Body of pancreas (tissue), 4 donors: ENCODE measurements around the gene SIAH3. TPM values are rescaled to one million over a fixed set of nuclear protein-coding genes. Genes with fewer than 3 reads are reported as not detected.
"Not testable (repeated sequence)": the region's sequence is repeated elsewhere in the genome, so short reads cannot be mapped to it uniquely, and the experiment has no call there.

ENCODE experiments used
- ATAC-seq: fragments of 150-250 bp; one replicate; pipeline ENCODE4 v1.9.1; 2016
- DNase-seq, 4 donors: peaks; one replicate each; pipeline ENCODE4 v3.0.0-alpha.2; 2019
- H3K27ac ChIP-seq, 4 donors: fragments of 200-600 bp; sonication (generic); 1 replicate in 3 of 4; 2 replicates in 1 of 4; pipeline versions ENCODE4 v1.5.1 to v1.6.1; 2016 to 2019; ENCODE audit warnings: mild to moderate bottlenecking in 1 of 4, mixed read lengths in 1 of 4, moderate library complexity in 1 of 4
- H3K27me3 ChIP-seq, 2 donors: fragments of 200-600 bp; sonication (generic); one replicate each; pipeline ENCODE4 v1.6.0; 2016; ENCODE audit warnings: mild to moderate bottlenecking in 1 of 2
- H3K36me3 ChIP-seq, 2 donors: fragments of 200-600 bp; sonication (generic); replicated peaks in 1 of 2; 2 replicates each; pipeline ENCODE4 v1.5.1; 2016; ENCODE audit warnings: low read depth in 2 of 2; ENCODE audit not compliant: insufficient read depth in 1 of 2
- H3K4me1 ChIP-seq: fragments of 200-600 bp; sonication (generic); one replicate; pipeline ENCODE4 v1.6.0; 2016
- H3K4me3 ChIP-seq, 2 donors: fragments of 200-600 bp; sonication (generic); 1 replicate in 1 of 2; 2 replicates in 1 of 2; pipeline ENCODE4 v1.5.1; 2016 to 2019
- H3K9me3 ChIP-seq, 3 donors: fragments of 200-600 bp; sonication (generic); 1 replicate in 2 of 3; 2 replicates in 1 of 3; pipeline ENCODE4 v1.5.1; 2016
- POLR2A ChIP-seq, 3 donors: fragments of 450-650 bp; IDR thresholded peaks; one replicate each; pipeline ENCODE4 v1.6.1; 2016; ENCODE audit warnings: antibody characterized with exemption in 3 of 3, mild to moderate bottlenecking in 2 of 3
- WGBS, 2 donors: methylation state at CpG; one replicate each; pipeline ENCODE4 v1.1.5; 2017; 5-methylcytosine and 5-hydroxymethylcytosine counted together
- intact Hi-C: fragments of 100-400 bp; cut with DNase I; formaldehyde crosslinking; loops from one replicate; pipeline ENCODE4 v1.15.1; 2023
- total RNA-seq, 2 donors: library from RNA; depleted of rRNA; stranded (reverse); fragments of >200 nt; gene quantifications; one replicate each; pipeline ENCODE4 v1.1.0, GENCODE V29; 2016
- TF ChIP-seq, protein P1 (sequence below), 7 experiments: fragments of 450-650 bp in 4 of 7; fragments of 200-600 bp in 3 of 7; sonication (generic) in 3 of 7; IDR thresholded peaks; one replicate each; pipeline ENCODE4 v1.5.1; 2016 to 2019; ENCODE audit warnings: antibody characterized with exemption in 7 of 7

The SIAH3 gene
- total RNA-seq, 2 donors from 2014 or later: under 0.01 TPM; not detected in 1

DNA sequence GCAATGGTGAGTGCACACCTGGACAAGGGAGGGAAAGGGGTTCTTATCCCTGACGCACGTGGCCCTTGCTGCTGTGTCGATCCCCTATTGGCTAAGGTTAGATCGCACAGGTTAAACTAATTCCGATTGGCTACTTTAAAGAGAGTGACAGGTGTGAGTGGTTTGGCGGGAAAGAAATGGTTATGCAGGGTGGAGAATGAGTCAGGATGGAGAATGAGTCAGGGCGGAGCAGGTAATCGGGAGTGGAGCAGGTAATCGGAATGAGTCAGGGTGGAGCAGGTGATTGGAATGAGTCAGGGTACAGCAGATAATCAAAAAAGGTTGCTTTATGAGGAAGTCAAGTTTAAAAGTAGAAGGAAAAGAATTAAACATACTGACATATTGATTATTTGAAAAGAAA lies 24.4 kb upstream of the SIAH3 start:
- no peak for DNase-seq
- ATAC-seq: no peak
- 81 to 84% methylated on average over 9 of the region's 9 CpGs for WGBS, 2 donors
- no peaks in the 10 kb centered on the region for H3K36me3 ChIP-seq
- no peak overlapping the region for H3K27ac ChIP-seq
- no peak overlapping the region for H3K4me3 ChIP-seq
- no peaks in the 10 kb centered on the region for H3K4me1 ChIP-seq
- H3K9me3 ChIP-seq: no peaks in the 10 kb centered on the region
- TF ChIP-seq, protein P1, sequence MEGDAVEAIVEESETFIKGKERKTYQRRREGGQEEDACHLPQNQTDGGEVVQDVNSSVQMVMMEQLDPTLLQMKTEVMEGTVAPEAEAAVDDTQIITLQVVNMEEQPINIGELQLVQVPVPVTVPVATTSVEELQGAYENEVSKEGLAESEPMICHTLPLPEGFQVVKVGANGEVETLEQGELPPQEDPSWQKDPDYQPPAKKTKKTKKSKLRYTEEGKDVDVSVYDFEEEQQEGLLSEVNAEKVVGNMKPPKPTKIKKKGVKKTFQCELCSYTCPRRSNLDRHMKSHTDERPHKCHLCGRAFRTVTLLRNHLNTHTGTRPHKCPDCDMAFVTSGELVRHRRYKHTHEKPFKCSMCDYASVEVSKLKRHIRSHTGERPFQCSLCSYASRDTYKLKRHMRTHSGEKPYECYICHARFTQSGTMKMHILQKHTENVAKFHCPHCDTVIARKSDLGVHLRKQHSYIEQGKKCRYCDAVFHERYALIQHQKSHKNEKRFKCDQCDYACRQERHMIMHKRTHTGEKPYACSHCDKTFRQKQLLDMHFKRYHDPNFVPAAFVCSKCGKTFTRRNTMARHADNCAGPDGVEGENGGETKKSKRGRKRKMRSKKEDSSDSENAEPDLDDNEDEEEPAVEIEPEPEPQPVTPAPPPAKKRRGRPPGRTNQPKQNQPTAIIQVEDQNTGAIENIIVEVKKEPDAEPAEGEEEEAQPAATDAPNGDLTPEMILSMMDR (IDR thresholded peaks at IDR 0.05): no peak
- no peak for TF ChIP-seq POLR2A (IDR thresholded peaks at IDR 0.05)
- no peaks in the 10 kb centered on the region for H3K27me3 ChIP-seq
- intact Hi-C loops: no loop called here

DNA sequence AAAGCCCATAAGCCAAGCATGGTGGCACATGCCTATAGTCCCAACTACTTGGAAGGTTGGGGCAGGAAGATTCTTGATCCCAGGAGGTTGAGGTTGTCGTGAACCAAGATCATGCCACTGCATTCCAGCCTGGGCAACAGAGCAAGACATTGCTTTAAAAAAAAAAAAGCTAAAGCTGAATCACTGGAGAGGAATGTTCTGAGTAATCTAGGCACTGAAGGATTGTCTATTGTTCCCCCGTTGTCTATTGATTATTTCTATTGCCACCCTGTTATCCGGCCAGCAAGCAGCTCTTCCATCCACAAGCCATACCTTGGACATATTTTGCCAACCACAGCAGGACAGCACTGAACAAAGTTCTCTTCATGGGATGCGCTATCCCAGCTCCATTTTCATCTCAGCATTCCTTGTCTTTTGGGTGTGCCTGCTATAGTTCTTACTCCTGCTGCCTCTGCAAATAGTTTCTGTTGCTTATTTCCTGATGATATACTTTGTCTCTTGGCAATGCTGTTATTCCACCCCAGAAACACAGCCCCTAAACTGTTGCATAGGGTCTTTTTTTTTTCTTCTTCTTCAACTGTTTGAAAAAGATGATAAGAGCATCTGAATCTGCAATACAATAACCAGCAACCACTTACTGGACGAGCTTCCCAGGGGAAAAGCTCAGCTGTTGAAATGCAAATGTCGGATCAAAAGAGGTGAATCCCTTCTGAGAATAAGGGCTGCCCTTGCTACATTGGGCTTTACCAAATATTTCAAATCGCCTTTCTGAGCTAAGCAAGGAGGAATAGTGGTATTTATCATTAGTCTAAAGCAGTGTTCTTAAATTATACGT lies 22.2 kb upstream of the SIAH3 start:
- DNase-seq (no peak), ATAC-seq (peak; percentile 45)
- H3K27me3 ChIP-seq: no peaks in the 10 kb centered on the region
- intact Hi-C loops: no loop called here
- H3K4me3 ChIP-seq: no peak overlapping the region
- WGBS, 2 donors: 65 to 67% methylated on average over 8 of the region's 8 CpGs
- peaks cover 5% of the 10 kb centered on the region for H3K4me1 ChIP-seq
- H3K36me3 ChIP-seq: no peaks in the 10 kb centered on the region
- no peaks in the 10 kb centered on the region for H3K9me3 ChIP-seq
- TF ChIP-seq, protein P1 (IDR thresholded peaks at IDR 0.05): no peak
- TF ChIP-seq POLR2A (IDR thresholded peaks at IDR 0.05): no peak
- no peak overlapping the region for H3K27ac ChIP-seq

DNA sequence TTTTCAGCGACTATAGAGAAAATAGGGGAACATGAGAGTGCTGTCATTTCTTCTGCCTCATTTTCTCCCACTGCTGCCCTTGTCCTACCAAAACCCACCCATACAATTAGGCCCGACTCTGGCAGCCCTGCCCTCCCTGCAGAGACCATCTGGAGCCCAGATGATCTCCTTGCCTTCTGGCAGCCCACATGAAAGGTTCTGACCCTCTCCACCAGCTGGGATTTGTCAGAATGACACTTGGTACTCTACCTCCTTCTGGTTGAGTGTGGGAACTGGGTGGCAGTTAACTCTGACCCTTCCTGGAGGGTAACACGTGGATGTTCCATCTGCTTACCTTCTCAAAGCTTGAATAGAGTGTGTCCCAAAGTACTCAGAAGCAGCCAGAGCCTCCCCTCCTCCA lies 21.0 kb upstream of the SIAH3 start:
- intact Hi-C loops: no loop called here
- DNase-seq (no peak), ATAC-seq (no peak)
- no peak for TF ChIP-seq POLR2A (IDR thresholded peaks at IDR 0.05)
- TF ChIP-seq, protein P1 (IDR thresholded peaks at IDR 0.05): no peak
- H3K36me3 ChIP-seq: no peaks in the 10 kb centered on the region
- no peak overlapping the region for H3K4me3 ChIP-seq
- H3K27ac ChIP-seq: no peak overlapping the region
- no peaks in the 10 kb centered on the region for H3K9me3 ChIP-seq
- peaks cover 5% of the 10 kb centered on the region for H3K4me1 ChIP-seq
- 65 to 78% methylated on average over 3 of the region's 3 CpGs for WGBS, 2 donors
- H3K27me3 ChIP-seq: no peaks in the 10 kb centered on the region

DNA sequence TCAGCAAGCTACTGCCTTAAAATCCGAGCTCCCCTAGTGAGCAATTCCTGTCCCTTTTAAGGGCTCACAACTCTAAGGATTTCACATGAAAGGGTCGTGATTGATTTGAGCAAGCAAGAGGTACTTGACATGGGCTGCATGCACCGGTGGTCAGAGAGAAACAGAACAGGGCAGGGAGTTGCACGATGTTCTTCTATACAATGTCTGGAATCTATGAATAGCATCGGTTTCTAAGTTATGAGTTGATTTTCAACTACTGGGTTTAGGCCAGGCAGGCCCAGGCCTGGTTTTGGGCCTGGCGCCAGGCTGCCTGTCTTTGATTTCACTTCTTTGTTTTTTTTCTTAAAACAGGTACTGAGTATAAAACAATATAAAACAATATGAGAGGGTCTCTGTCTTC lies 19.6 kb upstream of the SIAH3 start:
- ATAC-seq, intact Hi-C loops, H3K27me3 ChIP-seq, H3K36me3 ChIP-seq, H3K27ac ChIP-seq, H3K9me3 ChIP-seq, H3K4me1 ChIP-seq, H3K4me3 ChIP-seq: not testable (repeated sequence)
- WGBS, 2 donors: 65 to 74% methylated on average over 6 of the region's 6 CpGs
- DNase-seq: peak in 1 of 4 donors; percentile 23

DNA sequence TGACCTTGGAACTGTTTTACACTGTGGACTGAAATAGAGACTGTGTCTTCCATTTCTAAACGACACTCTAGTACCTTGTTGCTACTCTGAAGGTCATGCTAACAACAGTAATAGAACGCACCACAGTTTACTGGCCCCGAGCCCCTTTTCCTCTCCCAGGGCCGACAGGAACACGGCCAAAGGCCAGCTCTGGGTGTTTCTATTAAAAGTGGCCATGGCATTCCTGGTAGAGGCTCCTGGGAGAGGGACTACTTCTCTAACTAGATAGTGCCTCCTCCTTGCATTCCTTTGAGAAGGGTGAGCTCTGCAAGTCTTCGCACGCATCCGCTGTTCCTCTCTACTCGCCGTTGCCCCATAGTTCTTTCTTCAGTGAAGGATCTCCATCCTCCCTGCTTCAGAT lies 18.7 kb upstream of the SIAH3 start:
- intact Hi-C loops: no loop called here
- no peaks in the 10 kb centered on the region for H3K36me3 ChIP-seq
- ATAC-seq (no peak), DNase-seq (no peak)
- H3K4me1 ChIP-seq: peaks cover 5% of the 10 kb centered on the region
- no peak overlapping the region for H3K4me3 ChIP-seq
- no peaks in the 10 kb centered on the region for H3K27me3 ChIP-seq
- TF ChIP-seq, protein P1 (IDR thresholded peaks at IDR 0.05): no peak
- TF ChIP-seq POLR2A (IDR thresholded peaks at IDR 0.05): no peak
- H3K9me3 ChIP-seq: no peaks in the 10 kb centered on the region
- no peak overlapping the region for H3K27ac ChIP-seq
- WGBS, 2 donors: 58 to 62% methylated on average over 10 of the region's 10 CpGs
